Activated T-helper 9 cell treated with anti-CD3 and anti-CD28 coated beads, Interleukin-2, amount 50 U/mL, for 16 hours (primary cell): ENCODE measurements around the gene OLFM4.

Experiments used
- DNase-seq: peaks from one replicate; pipeline ENCODE4 v3.0.0-alpha.2; 2020; ENCODE audit warnings: low read depth

The OLFM4 gene

GRCh38 chr13:53014495-53015443 lies 13.8 kb upstream of the OLFM4 start:
- DNase-seq = no peak

GRCh38 chr13:53015971-53016370 lies 12.6 kb upstream of the OLFM4 start:
- DNase-seq = no peak

- DNase-seq = no peak
These were observed 11.1 kb upstream of the OLFM4 start for GRCh38 chr13:53017433-53017970.

GRCh38 chr13:53018690-53019647 lies 9.6 kb upstream of the OLFM4 start:
- DNase-seq = no peak

GRCh38 chr13:53020764-53021335 lies 7.8 kb upstream of the OLFM4 start:
- DNase-seq = no peak

- DNase-seq = no peak
These were observed 5.4 kb upstream of the OLFM4 start for GRCh38 chr13:53023246-53023645.

- no peak for DNase-seq
These were observed 550 bp upstream of the OLFM4 start for GRCh38 chr13:53028063-53028462.

- DNase-seq = no peak
These were observed 4.2 kb downstream of the OLFM4 start for GRCh38 chr13:53032849-53033248.

GRCh38 chr13:53038993-53039392 lies 10.4 kb downstream of the OLFM4 start:
- no peak for DNase-seq

GRCh38 chr13:53041968-53042516 lies 13.4 kb downstream of the OLFM4 start:
- no peak for DNase-seq

GRCh38 chr13:53042877-53043276 lies 14.3 kb downstream of the OLFM4 start:
- DNase-seq = no peak

GRCh38 chr13:53043398-53043797 lies 14.8 kb downstream of the OLFM4 start:
- DNase-seq = no peak

GRCh38 chr13:53045189-53045588 lies 16.6 kb downstream of the OLFM4 start:
- no peak for DNase-seq

GRCh38 chr13:53048880-53049279 lies 20.3 kb downstream of the OLFM4 start:
- DNase-seq = no peak

GRCh38 chr13:53050151-53050550 lies 21.5 kb downstream of the OLFM4 start:
- DNase-seq = no peak

- no peak for DNase-seq
These were observed 24.1 kb downstream of the OLFM4 start for GRCh38 chr13:53052675-53053074.

GRCh38 chr13:53054569-53054968 lies 26.0 kb downstream of the OLFM4 start:
- DNase-seq = no peak

GRCh38 chr13:53058065-53058679 lies 29.6 kb downstream of the OLFM4 start:
- DNase-seq = no peak

GRCh38 chr13:53060840-53061490 lies 32.4 kb downstream of the OLFM4 start:
- DNase-seq = no peak

GRCh38 chr13:53064731-53065130 lies 36.1 kb downstream of the OLFM4 start:
- no peak for DNase-seq

- no peak for DNase-seq
These were observed 37.8 kb downstream of the OLFM4 start for GRCh38 chr13:53066411-53066810.
